ENCODE data around the gene FHIT.

The FHIT gene

DNA sequence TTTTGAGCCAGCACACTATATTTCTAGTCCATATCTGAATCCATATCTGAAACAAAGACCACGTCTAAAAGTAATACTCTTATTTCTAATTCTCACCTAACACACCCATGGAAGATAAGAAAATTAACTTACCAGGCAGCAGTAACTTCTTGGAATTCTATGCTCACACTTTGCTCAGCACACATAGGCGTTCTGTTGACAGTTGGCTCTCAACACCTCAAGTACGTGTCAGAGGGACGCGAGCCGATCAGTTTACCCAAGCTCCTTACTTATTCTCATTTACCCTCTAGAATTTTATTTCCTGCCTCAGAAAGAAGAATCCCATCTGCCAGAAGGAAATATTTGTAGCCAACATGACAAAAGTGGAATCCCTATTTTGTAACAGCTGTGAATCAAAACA, 911.9 kb downstream of the FHIT start:
- DNase-seq (ENCODE audit: low read depth, low spot score): no peak

DNA sequence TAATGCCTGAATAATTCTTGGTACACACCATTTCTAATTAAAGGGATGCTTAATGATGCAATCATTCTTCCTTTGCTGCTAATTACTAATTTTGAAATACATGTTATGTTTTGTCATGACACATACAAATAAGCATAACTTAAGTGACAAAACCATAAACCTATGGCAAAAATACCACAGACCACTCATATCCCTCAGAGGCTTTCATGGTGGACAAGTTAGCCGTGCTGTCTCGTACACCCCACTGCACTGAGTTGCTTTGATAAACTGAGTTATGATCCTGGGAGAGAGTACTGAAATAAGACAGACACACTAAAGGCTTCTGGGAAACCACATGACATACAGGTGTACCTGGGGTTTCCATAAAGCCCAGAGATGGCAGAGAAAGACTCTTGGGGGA, 913.8 kb downstream of the FHIT start:
- no peak for DNase-seq (ENCODE audit: low read depth, low spot score)

DNA sequence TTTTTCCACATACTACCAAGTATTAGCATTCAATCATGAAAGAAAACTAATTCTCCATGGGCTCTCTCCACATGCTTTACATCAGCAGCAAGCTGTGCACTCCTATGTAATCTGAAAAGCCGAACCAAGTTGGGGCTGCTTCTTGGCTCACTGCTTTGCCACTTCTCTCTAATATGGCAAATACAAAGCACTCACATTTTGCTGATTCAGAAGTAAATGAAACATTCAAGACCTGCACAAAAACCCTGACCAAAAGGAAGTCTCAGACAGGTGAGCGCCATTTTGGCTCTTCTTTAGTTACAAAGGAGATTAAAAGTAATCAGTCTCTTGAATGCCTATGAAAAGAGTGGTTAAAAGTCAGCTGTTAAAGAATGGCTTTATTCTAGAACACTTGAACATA, 915.2 kb downstream of the FHIT start:
- no peak for DNase-seq (ENCODE audit: low read depth, low spot score)

DNA sequence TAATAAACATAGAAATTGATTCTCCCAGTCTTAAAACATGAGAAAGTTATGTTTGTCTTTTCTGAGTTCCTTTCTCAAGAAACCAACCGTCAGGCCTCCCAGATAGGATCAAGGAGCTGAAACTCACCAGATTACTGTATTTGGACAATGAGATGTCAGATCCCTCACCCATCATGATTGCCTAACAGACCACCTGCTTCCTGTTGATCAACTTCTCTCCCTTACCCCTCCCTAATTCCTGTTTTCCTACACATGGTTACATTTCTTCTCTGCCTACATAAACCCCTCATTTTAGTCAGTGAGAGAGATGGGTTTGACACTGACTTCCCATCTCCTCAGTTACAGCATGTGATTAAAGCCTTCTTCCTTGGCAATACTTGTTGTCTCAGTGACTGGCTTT, 917.5 kb downstream of the FHIT start:
- no peak for DNase-seq (ENCODE audit: low read depth, low spot score)

DNA sequence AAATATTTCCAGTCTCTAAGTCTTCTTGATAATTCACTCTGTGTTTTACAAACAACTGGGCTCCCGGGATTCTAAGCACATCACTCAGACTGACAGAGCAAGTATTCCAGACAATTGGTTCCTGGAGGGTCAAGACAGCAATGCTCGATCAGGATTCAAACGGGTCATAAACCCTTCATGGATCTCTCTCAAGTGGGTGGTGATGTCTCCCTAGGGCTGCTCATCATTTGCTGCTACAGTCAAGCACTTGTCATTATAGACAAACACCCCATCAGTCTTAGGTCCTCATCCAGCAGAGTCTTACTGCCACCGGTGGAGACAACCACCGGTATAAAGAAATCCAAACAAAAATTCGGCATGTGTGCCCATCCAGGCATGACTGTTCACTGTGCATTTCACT, 921.1 kb downstream of the FHIT start:
- no peak for DNase-seq (ENCODE audit: low read depth, low spot score)

DNA sequence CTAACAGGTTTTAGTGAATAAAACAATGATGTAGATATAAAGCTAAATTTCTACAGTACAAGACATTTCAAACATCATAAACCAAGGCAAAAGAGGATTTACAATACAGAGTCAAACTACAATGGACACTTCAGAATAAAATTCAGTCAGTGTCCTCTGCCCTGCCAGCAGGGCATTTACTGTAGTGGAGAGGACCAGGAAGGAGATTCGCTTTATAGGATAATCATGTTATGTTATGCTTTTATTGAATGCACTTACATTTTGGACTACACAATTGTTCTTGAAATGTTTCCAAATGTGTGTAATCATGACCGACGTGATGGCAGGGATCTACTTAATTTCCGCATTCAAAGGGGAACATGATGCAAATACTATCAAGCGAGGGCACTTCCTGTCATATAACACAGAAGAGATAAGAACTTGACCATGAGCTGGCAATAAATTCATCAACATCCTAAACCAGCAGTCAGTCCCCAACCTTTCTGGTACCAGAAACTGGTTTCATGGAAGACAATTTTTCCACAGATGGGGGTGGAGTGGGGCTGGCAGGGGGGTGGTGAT, 925.6 kb downstream of the FHIT start:
- no peak for DNase-seq (ENCODE audit: low read depth, low spot score)

DNA sequence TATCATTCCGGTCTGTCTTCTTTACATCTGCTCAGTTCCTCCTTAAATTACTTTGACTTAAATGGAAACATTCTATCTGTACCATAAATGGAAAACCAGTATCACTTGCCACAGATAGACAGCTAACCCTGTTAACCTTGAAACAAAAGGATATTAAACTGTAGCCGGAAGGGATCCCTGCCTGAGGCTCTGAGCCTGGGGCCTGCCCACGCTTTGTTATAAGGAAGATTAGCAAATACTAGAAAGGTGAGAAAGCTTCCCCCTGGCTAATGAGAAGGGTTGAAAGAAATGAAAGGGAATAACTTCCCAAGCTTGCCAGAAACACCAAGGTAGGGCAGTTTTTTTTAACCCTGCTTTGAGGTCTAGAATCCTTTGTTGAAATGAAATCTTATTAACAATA, 927.6 kb downstream of the FHIT start:
- DNase-seq (ENCODE audit: low read depth, low spot score): no peak

DNA sequence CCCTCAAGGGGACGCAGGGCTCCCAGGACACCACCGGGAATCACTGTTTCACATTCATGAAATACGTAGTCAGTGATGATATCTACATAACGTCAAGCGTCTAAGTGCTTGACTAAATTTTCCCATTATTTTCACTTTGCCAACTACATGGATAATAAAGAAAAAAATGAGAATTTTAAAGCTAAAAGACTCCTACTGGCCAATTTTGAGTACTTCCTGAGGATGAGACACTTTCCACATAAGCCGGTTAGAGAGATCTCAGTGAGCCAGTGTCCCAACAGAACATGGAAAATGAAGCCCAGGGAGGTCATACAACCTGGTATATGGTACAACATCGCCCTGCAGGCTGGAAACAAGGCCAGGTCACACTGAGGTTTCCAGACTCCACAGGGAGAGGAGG, 928.1 kb downstream of the FHIT start:
- no peak for DNase-seq (ENCODE audit: low read depth, low spot score)

DNA sequence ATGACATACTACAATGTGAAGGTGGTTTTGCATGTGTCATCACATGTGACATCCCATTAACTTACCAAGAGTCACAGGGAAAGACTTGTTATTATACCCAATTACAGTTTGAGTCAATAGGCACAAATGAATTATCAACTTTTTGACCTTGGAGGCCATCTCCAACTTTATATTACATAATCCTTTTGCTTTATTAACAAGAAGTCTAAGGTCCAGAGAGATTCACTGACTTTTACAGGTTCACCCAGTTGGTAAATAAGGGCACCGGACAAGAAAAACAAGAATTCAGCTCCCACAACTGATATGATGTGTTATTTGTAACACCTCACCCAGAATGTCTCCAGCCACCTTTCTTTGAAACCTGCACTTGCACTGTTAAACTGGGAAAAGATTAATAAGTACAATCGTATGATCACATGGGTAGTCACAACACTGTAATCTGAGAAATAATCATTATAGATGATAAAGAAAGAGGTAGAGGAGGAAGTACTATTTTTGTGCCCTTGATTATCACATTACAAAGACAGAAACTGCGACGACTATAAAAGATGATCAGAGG, 928.9 kb downstream of the FHIT start:
- no peak for DNase-seq (ENCODE audit: low read depth, low spot score)

DNA sequence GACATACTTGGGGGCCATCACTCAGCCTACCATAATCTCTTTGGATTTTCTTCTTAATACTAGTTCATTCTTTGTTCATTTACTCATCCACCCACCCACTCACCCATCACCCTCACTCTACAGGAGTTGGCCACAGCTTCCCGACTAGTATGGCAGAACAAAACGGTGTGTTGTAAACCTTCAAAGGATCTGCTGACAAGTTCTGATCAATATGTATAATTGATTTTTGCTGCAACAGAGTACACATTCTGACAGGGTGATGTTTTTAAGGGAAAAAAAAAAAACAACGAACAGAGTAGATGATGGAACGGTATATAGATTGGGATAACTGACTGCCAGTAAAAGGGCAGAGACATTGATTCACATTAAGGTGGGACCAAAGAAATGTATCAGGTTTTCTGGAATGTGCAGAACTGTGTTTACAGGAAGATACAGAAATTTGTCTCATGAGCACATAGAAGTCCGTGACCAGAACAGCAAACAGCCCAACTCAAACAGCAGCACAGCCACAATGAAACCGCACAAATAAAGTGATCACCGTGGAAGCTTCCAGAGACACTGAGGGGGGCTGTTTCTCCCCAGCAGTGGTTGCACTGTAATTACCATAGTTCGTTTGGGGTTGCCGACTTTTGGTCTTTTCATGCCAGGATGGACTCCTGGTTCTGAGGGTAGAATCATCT, 931.9 kb downstream of the FHIT start:
- DNase-seq (ENCODE audit: low read depth, low spot score): no peak

DNA sequence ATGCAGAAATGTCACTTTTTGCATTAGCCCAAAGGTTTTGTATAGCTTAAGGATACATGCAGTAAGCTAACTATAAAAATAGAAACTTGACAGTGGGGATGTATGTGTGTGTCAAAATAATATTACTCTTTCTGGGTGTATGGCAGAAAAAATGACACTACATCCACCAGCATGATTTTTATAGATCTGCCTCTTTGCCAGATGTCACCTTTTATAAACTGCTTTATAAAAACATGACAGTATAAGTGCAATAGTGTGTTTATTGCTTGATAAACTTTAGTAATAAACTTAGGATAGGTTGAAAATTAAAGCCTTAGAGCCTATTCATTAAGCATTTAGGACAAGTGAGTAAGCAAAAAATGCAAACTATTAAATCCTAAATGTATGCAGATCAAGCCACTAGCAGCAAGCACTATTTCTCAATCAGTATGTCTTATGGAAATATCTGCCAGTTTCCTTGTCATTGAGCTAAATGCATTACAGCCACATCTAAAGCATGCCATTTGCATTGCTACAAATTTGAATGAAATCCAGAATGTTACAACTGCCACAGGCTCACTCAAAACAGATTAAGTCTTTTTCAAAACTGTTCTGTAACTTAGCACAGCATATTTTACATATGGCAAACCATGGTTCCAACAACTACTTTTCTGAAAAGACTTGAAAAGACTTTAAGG, 935.0 kb downstream of the FHIT start:
- DNase-seq (ENCODE audit: low read depth, low spot score): peak; percentile 90

DNA sequence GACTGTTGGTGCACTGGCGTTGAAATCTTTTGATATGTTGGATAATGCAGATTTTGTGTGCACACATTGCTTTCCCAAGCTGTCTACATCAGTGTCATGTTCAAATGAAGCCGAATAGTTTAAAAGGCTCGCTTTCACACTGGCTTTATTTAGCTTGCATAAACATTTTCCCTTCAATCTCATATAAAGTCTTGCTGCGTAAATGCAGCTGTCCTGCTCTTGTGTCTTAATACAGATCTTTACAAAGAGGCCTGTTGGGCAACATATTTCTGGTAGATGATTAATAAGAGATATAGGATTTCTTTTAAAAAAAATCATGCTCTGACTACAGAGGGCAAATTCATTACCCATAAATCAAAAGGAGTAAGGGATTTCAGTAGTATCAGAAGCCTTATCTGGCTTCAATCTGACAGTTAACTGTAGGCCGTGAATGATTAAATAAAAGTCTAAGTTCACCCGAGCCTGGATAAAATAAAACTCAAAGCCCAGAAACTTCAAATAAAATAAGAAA, 937.2 kb downstream of the FHIT start:
- no peak for DNase-seq (ENCODE audit: low read depth, low spot score)

DNA sequence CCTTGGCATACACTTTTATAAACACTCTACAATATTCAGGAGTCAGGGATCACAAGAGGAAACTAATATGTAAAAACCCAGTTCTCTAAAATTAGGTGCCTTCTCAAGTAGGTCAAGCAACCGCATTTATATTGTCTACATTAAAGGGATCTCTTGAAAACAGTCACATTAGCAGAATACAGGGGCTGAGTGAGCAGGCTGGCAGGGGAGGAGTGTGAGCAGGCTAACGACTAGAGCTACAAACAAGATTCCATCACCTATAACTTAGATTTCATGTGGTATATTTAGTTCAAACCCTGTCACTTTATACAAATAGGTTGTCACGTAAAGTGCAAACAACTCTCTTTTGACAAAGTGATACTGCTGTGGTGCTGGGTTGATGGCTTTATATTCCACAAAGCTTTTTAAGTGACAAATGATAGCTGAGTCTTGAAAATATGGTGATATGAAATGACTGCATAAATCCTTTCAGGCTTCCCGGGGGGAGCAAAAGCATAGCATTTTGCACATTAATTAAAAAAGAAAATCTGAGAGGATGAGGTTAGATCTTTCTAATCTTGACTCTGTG, 937.9 kb downstream of the FHIT start:
- no peak for DNase-seq (ENCODE audit: low read depth, low spot score)

DNA sequence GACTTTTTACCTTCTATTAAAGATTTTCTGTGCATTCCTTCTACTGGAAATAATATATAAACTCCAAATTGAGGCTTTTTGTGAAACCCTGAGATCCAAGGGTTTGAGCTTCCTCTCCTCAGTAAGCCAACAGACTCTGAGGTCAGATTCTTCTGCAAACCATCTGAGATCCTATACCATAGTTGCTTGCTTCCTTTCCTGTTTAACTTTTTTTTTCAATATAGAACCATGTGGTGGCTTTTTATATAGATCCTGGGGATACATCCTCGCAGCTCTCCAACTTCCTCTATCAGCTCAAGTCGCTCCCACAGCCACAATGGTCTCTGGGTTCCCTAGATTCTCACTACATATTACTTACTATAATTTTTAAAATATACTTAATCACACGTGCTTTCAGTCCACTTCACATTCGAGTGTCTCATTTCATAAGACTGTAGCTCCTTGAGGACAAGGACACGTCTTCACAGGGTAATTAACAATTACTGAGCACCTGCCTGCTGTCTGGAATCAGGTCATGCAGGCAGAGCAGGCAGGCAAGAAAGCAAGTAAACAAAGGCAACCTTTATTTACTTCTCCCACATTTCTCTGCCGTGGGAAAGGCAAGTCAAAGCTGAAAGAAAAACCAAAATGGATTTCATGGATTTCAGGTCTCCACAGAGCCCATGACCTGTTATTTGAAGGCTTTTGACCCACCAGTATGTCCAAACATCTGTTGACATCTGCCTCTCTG, 941.5 kb downstream of the FHIT start:
- DNase-seq (ENCODE audit: low read depth, low spot score): no peak

DNA sequence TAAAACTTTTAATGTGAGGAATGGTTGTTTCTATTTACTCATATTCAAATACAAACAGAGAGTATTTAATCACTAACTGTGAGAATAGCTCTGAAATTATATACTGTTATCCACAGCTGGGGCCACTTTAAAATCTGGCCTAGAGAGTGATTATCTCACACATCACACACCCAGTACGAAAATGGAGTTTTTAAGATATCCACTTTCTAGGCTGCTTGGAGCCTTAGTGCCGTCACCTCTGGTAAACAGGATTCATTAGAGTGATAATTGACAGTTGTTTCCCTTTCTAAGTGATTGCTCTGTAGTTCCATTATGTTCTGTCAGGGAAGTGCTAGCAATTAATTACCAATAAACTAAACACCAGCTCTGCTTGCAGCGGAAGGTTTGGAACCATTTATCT, 942.4 kb downstream of the FHIT start:
- DNase-seq (ENCODE audit: low read depth, low spot score): no peak

DNA sequence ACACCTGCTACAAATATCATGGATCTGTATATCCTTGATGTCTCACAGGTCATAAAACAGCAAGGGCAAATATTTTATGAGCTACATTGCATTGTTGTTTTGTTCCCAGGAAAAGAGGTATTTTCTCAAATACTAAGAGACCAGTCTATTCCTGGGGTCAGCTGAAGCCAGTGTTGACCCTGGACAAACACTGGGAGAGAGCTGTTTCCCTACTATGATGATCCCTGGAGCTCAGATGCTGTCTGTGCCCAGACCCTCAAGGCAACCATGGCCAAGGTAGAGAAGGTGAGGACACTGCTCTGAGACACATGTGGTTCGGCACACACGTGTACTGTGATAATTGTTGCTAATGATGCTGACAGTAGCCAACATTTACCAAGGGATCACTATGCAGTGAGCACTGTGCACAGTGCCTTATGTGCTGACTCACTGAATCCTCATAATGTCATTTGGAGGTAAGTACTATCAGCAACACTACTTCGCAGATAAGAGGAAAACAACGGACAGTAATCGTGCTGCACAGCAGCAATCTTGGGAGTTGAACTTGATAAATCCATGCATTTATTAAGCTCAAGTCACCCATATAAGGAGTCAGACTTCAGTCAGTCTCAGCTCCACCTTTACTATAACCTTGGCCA, 943.6 kb downstream of the FHIT start:
- no peak for DNase-seq (ENCODE audit: low read depth, low spot score)

DNA sequence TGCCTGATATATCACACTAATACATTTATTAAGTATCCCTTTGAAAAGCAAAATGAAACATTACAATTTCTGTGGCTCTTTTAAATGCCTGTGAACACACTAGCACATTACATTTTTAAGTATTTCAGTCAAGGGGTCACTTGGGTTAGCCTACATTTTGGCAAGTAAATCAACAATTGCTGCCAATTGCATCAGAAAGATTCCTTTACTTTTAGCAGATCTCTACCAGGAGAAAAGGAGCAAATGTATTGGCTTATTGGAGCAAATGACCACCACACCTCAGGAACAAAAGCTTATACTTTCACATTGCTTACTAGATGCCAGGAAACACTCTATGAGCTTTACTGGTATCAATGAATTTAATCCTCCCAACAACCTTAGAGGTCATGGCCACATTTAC, 947.1 kb downstream of the FHIT start:
- DNase-seq (ENCODE audit: low read depth, low spot score): no peak

DNA sequence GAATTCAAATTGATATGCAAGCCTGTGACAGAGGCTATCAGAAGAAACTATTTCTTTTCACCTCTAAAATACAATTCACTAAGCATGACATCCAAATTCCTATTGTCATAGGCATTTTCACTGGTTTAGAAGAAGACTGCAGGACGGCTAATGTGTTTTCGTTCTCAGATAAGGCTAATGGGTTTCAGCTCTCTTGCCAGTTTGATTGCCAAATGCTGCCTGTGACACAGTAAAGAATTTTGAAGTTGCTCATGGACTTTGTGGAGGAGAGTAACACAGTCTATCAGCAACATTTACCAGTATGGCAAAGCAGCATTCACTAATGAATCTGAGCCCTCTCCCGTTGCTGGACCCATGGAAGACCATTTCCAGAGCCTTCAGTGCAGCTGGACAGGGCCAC, 948.1 kb downstream of the FHIT start:
- DNase-seq (ENCODE audit: low read depth, low spot score): peak; percentile 42

DNA sequence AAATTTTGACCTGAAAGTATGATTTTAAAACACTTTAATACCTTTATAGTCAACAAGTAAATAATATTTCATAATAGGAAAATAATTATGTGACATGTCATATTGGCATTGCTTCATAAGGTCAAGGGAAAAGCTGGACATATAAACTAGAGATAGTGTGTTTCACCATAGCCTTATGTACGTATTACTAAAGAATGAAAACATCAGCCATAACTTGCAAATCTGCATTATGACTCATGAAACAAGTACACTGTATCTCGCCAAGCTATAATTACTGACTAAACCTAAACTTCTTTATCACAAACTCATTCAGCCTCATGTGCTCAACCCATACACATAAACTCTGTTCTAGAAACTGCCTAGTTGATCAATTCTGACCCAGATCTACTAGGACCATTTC, 950.1 kb downstream of the FHIT start:
- DNase-seq (ENCODE audit: low read depth, low spot score): no peak

DNA sequence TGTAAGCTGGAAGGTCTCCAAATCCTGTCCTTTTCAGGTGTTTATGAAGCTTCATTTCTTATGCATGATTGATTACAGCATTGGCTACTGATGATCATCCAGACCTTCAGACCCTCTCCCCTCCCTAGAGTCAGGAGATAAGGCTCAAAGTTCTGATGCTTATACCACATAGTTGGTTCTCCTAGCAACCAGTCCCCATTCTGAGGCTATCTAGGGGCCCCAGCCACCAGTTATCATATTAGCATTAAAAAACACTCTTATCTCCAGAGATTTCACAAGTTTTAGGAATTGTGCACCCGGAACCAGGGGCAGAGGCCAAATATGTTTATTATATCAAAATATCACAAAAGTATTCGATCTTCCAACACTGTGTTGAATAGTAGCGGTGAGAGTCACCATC, 953.1 kb downstream of the FHIT start:
- DNase-seq (ENCODE audit: low read depth, low spot score): no peak

DNA sequence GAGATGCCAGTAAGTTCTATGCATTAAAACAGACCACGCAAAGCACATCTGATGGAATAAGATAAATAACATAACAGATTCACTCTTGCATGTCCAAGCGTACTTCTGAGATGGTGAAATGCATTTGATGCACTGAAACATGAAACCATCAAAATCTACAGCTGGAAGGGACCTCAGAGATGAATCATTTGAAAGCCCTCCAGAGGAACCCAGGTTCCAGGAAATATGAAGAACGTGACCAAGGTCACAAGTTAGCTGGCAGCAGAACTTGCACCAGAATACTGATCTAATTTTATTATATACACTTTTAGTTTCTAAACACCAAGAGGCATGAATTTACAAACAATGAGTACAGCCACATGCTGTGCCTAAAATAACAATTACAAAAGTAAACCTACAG, 957.1 kb downstream of the FHIT start:
- DNase-seq (ENCODE audit: low read depth, low spot score): peak; percentile 53

Measured in astrocyte of the hippocampus (primary cell).